Gastrocnemius medialis (tissue), 4 donors: Measurements from ENCODE around the gene SYNM. TPM values are rescaled to one million over a fixed set of nuclear protein-coding genes. Genes with fewer than 3 reads are reported as not detected.

Experiments
- ATAC-seq, 2 donors: fragments of 150-250 bp; one replicate each; pipeline ENCODE4 v1.9.1; 2016
- DNase-seq, 2 donors: peaks; one replicate each; pipeline ENCODE4 v3.0.0-alpha.2; 2019
- H3K27ac ChIP-seq, 4 donors: fragments of 200-600 bp; sonication (generic); 1 replicate in 1 of 4; 2 replicates in 3 of 4; pipeline ENCODE4 v1.5.1; 2016 to 2018; ENCODE audit warnings: mild to moderate bottlenecking in 2 of 4, moderate library complexity in 1 of 4
- H3K27me3 ChIP-seq, 3 donors: fragments of 200-600 bp; sonication (generic) in 2 of 3; 1 replicate in 1 of 3; 2 replicates in 2 of 3; pipeline versions ENCODE4 v1.5.1 to v1.6.0; 2016 to 2019; ENCODE audit warnings: mild to moderate bottlenecking in 1 of 3, moderate library complexity in 1 of 3
- H3K36me3 ChIP-seq, 2 donors: fragments of 200-600 bp; sonication (generic) in 1 of 2; one replicate each; pipeline ENCODE4 v1.5.1; 2017 to 2018
- H3K4me1 ChIP-seq, 2 donors: fragments of 200-600 bp; sonication (generic) in 1 of 2; one replicate each; pipeline ENCODE4 v1.5.1; 2016 to 2017; ENCODE audit warnings: mild to moderate bottlenecking in 2 of 2
- H3K4me3 ChIP-seq, 4 donors: fragments of 200-600 bp; sonication (generic) in 3 of 4; 1 replicate in 1 of 4; 2 replicates in 3 of 4; pipeline ENCODE4 v1.5.1; 2016 to 2019; ENCODE audit warnings: mild to moderate bottlenecking in 2 of 4
- H3K9me3 ChIP-seq, 3 donors: fragments of 200-600 bp; sonication (generic) in 2 of 3; 1 replicate in 1 of 3; 2 replicates in 2 of 3; pipeline ENCODE4 v1.5.1; 2016 to 2019
- POLR2A ChIP-seq, 2 donors: fragments of 450-650 bp; IDR thresholded peaks; one replicate each; pipeline ENCODE4 v1.6.1; 2017; ENCODE audit warnings: antibody characterized with exemption in 2 of 2, mild to moderate bottlenecking in 2 of 2, moderate library complexity in 2 of 2
- in situ Hi-C, 4 donors: fragments of 200-750 bp; cut with MboI; loops; one replicate each; pipeline versions ENCODE4 v1.15.0 to v1.8.0; 2017; ENCODE audit warnings: low sequenced_read_pairs in 4 of 4
- intact Hi-C: fragments of 100-400 bp; cut with DNase I; formaldehyde crosslinking; loops from one replicate; pipeline ENCODE4 v1.15.1; 2023; ENCODE audit warnings: low total_unique reads
- total RNA-seq, 4 donors: library from RNA; depleted of rRNA; stranded (reverse); fragments of >200 nt; gene quantifications; one replicate each; pipeline versions ENCODE4 v1.1.0 to v1.2.3, GENCODE V29; 2016
- TF ChIP-seq, protein P1 (sequence below), 5 experiments: fragments of 450-650 bp in 3 of 5; fragments of 200-600 bp in 2 of 5; sonication (generic) in 2 of 5; IDR thresholded peaks in 4 of 5; conservative IDR thresholded peaks in 1 of 5; 1 replicate in 4 of 5; 2 replicates in 1 of 5; pipeline ENCODE4 v1.5.1; 2016 to 2019; ENCODE audit warnings: antibody characterized with exemption in 5 of 5, mild to moderate bottlenecking in 3 of 5, moderate library complexity in 3 of 5

The SYNM gene
- total RNA-seq, 4 donors from 2014 or later, result 200 to 308 (median 266) TPM

- DNase-seq (peak; percentile 65 to 77), ATAC-seq (peak in 1 of 2 donors; percentile 26)
- peaks cover 28 to 40% of the 10 kb centered on the region in 2 donors for H3K4me1 ChIP-seq
- in situ Hi-C loops, result loop anchor here (5.0 to 25.0 kb wide), 2 partner anchors 112 to 637 kb away; partner anchors contain the start of gene LYSMD4 (in 2 of the 4)
- peak overlapping the region; percentile 46 to 56 (median 51) for H3K4me3 ChIP-seq
- intact Hi-C loops, result loop anchor here (1.0 to 10.0 kb wide), 3 partner anchors 81 to 604 kb away; no protein-coding TSS in a partner anchor
- H3K27me3 ChIP-seq, result no peaks in the 10 kb centered on the region
- no peaks in the 10 kb centered on the region for H3K36me3 ChIP-seq
- H3K27ac ChIP-seq, result peak overlapping the region; percentile 75 to 89 (median 80)
- TF ChIP-seq, protein P1, sequence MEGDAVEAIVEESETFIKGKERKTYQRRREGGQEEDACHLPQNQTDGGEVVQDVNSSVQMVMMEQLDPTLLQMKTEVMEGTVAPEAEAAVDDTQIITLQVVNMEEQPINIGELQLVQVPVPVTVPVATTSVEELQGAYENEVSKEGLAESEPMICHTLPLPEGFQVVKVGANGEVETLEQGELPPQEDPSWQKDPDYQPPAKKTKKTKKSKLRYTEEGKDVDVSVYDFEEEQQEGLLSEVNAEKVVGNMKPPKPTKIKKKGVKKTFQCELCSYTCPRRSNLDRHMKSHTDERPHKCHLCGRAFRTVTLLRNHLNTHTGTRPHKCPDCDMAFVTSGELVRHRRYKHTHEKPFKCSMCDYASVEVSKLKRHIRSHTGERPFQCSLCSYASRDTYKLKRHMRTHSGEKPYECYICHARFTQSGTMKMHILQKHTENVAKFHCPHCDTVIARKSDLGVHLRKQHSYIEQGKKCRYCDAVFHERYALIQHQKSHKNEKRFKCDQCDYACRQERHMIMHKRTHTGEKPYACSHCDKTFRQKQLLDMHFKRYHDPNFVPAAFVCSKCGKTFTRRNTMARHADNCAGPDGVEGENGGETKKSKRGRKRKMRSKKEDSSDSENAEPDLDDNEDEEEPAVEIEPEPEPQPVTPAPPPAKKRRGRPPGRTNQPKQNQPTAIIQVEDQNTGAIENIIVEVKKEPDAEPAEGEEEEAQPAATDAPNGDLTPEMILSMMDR (IDR thresholded peaks at IDR 0.05 in 4 of 5, conservative IDR thresholded peaks at IDR 0.05 in 1 of 5), result peak; percentile 81 to 91 (median 86)
- TF ChIP-seq POLR2A (IDR thresholded peaks at IDR 0.05), result peak; percentile 23 to 55
- H3K9me3 ChIP-seq, result no peaks in the 10 kb centered on the region
Measured at GRCh38 chr15:99100245-99101173, 4.4 kb upstream of the SYNM start.

DNA sequence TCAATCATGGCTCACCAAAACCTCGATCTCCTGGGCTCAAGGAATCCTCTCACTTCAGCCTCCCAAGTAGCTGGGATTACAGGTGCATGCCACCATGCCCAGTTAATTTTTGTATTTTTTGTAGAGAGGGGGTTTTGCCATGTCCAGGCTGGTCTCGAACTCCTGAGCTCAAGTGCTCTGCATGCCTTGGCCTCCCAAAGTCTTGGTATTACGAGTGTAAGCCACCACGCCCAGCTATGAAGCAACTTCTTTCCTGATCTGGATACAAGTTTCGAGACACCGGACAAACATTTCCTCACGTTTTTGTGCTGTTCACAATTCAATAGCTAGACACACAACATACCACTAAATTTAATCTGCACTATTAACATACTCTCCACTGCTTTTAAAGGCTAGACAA is 3.4 kb upstream of the SYNM start:
- TF ChIP-seq, protein P1 (IDR thresholded peaks at IDR 0.05 in 4 of 5, conservative IDR thresholded peaks at IDR 0.05 in 1 of 5), result no peak
- TF ChIP-seq POLR2A (IDR thresholded peaks at IDR 0.05), result no peak

DNA sequence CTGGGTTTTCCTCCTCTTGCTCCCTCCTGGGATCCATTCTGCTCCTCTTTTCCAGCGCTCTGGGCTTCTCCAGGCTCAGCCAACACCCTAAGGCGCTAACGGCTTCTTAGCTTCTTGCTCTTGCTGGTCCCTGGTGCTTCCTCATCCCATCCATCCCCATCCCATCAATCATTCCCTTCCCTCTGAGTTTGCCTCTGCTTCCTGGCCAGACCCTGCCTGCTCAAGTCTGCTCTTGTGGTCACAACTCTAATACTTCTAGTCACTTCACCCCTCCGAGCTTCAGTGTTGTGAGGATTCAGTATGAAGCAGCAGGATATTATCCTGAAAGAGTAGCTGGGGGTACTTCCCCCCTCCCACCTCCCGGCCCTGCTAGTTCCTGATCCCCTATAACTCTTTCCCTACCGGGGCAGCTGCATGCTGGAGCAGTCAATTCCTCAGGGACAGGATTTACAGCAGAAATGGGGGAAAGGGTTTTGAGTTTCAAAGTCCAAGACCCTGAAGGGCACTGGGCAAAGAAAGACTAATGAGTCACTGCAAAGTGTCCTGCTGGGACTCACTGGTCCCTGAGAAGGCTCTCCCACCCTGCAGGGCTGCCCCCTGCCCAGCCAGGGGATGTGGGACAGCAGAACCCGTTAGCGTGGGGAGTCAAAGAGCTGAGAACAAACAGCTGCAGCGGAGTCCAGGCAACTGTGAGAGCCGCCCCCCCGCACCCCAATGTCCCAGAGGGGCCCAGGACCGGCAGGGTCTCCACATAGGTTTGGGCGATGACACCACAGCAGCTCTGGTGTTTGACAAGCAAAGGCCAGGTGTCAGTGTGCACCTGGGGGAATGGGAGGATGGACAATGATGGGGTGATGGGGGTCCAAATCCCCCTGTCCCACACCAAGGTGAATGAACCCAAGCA is 2.3 kb upstream of the SYNM start:
- in situ Hi-C loops (loop anchor here (5.0 to 25.0 kb wide), 2 partner anchors 110 to 635 kb away; partner anchors contain the start of gene LYSMD4 (in 2 of the 4)), intact Hi-C loops (loop anchor here (10.0 kb wide), 1 partner anchor 602 kb away; no protein-coding TSS in a partner anchor)
- H3K27me3 ChIP-seq, result no peaks in the 10 kb centered on the region
- no peaks in the 10 kb centered on the region for H3K9me3 ChIP-seq
- ATAC-seq (no peak), DNase-seq (no peak)
- TF ChIP-seq, protein P1 (IDR thresholded peaks at IDR 0.05 in 4 of 5, conservative IDR thresholded peaks at IDR 0.05 in 1 of 5), result no peak
- no peak for TF ChIP-seq POLR2A (IDR thresholded peaks at IDR 0.05)
- H3K27ac ChIP-seq, result peak overlapping the region; percentile 38 to 97 (median 70)
- H3K4me3 ChIP-seq, result no peak overlapping the region
- H3K36me3 ChIP-seq, result no peaks in the 10 kb centered on the region
- peaks cover 24 to 42% of the 10 kb centered on the region in 2 donors for H3K4me1 ChIP-seq

More for the DNA sequence above, 3.4 kb upstream of the SYNM start:
- H3K9me3 ChIP-seq, result no peaks in the 10 kb centered on the region
- no peak overlapping the region for H3K4me3 ChIP-seq
- H3K36me3 ChIP-seq, result no peaks in the 10 kb centered on the region
- H3K4me1 ChIP-seq, result peaks cover 22 to 40% of the 10 kb centered on the region in 2 donors
- DNase-seq (no peak), ATAC-seq (no peak)
- intact Hi-C loops, result loop anchor here (10.0 kb wide), 1 partner anchor 603 kb away; no protein-coding TSS in a partner anchor
- H3K27ac ChIP-seq, result peak overlapping the region in 2 of 4 donors; percentile 93 to 97
- no peaks in the 10 kb centered on the region for H3K27me3 ChIP-seq
- in situ Hi-C loops, result loop anchor here (5.0 to 25.0 kb wide), 2 partner anchors 111 to 636 kb away; partner anchors contain the start of gene LYSMD4 (in 2 of the 4)

DNA sequence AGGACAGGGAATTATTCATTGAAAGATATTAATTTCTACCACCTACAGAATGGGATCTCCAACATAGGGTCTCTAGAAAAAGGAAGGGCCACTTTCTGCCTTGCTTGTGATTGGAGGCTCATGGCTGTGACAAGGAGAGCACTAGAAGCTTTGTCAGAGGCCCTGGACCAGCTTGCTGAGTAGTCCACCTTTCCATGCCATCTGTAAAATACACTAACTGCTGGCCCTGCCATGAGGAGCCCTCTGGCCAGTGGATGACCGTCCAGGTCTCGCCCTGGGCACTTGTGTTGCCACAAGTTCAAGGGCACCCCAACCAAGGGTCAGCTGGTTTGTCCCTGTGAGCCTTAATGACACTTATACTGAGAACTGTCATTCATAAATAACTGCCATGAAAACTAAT is 1.6 kb upstream of the SYNM start:
- TF ChIP-seq, protein P1 (IDR thresholded peaks at IDR 0.05 in 4 of 5, conservative IDR thresholded peaks at IDR 0.05 in 1 of 5), result no peak
- TF ChIP-seq POLR2A (IDR thresholded peaks at IDR 0.05), result no peak
- H3K27me3 ChIP-seq, result no peaks in the 10 kb centered on the region
- ATAC-seq, result no peak
- in situ Hi-C loops, result loop anchor here (5.0 to 25.0 kb wide), 2 partner anchors 109 to 634 kb away; partner anchors contain the start of gene LYSMD4 (in 2 of the 4)
- no peaks in the 10 kb centered on the region for H3K36me3 ChIP-seq
- no peak overlapping the region for H3K4me3 ChIP-seq
- H3K27ac ChIP-seq, result peak overlapping the region; percentile 48 to 97 (median 74)
- H3K4me1 ChIP-seq, result peaks cover 26 to 49% of the 10 kb centered on the region in 2 donors
- H3K9me3 ChIP-seq, result no peaks in the 10 kb centered on the region
- no peak for DNase-seq
- intact Hi-C loops, result loop anchor here (10.0 kb wide), 1 partner anchor 602 kb away; no protein-coding TSS in a partner anchor
